Activated naive CD8-positive, alpha-beta T cell treated with anti-CD3 and anti-CD28 coated beads, Interleukin-2, amount 10 ng/mL, durations not matched to agents 7 days and 5 days (primary cell): ENCODE data around the gene ARID1B. TPM values are rescaled to one million over a fixed set of nuclear protein-coding genes. Genes with fewer than 3 reads are reported as not detected.
A peak's percentile ranks its signal among the peaks of the same experiment; 100 is the strongest.

ENCODE experiments used
- ATAC-seq: fragments of 150-1000 bp; cut with Tn5 transposase; one replicate; pipeline ENCODE4 v1.10.0; 2021; ENCODE audit warnings: low read depth, moderate library complexity
- POLR2A ChIA-PET: fragments of 350-600 bp; sonication (Branson Sonifier 250); formaldehyde crosslinking; loops from one replicate; lab custom pipeline; 2021; ENCODE audit warnings: antibody characterized with exemption; lab: Charles Lee
- DNase-seq: peaks from one replicate; pipeline ENCODE4 v3.0.0; 2021
- H3K27ac Mint-ChIP-seq: one replicate; pipeline ENCODE4 v1.8.0; 2022; ENCODE audit warnings: mild to moderate bottlenecking, mixed read lengths
- H3K27me3 Mint-ChIP-seq: one replicate; pipeline ENCODE4 v1.8.0; 2022; ENCODE audit warnings: mild to moderate bottlenecking, moderate library complexity, mixed read lengths
- H3K36me3 Mint-ChIP-seq: one replicate; pipeline ENCODE4 v1.8.0; 2021; ENCODE audit warnings: mild to moderate bottlenecking, mixed read lengths
- H3K4me1 Mint-ChIP-seq: one replicate; pipeline ENCODE4 v1.8.0; 2021; ENCODE audit warnings: mixed read lengths
- H3K4me3 Mint-ChIP-seq: one replicate; pipeline ENCODE4 v1.8.0; 2022; ENCODE audit warnings: mild to moderate bottlenecking, moderate library complexity, mixed read lengths
- H3K9me3 Mint-ChIP-seq: one replicate; pipeline ENCODE4 v1.8.0; 2021; ENCODE audit warnings: mixed read lengths
- total RNA-seq, 2 experiments: library from RNA; stranded (reverse); gene quantifications; one replicate each; pipeline ENCODE4 v1.2.3, GENCODE V29; 2021

The ARID1B gene
- total RNA-seq, 2 experiments from 2014 or later = 83.2 to 98.2 TPM

- Mint-ChIP-seq H3K4me3 (no peak overlapping the region), H3K9me3 (no peaks in the 10 kb centered on the region), H3K4me1 (peaks cover 23% of the 10 kb centered on the region), H3K36me3 (peaks cover 3% of the 10 kb centered on the region), H3K27ac (no peak overlapping the region), H3K27me3 (no peaks in the 10 kb centered on the region)
- POLR2A ChIA-PET = no interaction called here
- ATAC-seq (no peak), DNase-seq (no peak)
These were observed 71.4 kb downstream of the ARID1B start for GRCh38 chr6:156848533-156848932.

- POLR2A ChIA-PET = no interaction called here
- Mint-ChIP-seq H3K9me3 (no peaks in the 10 kb centered on the region), H3K4me3 (no peak overlapping the region), H3K4me1 (peaks cover 23% of the 10 kb centered on the region), H3K27me3 (no peaks in the 10 kb centered on the region), H3K27ac (no peak overlapping the region), H3K36me3 (peaks cover 3% of the 10 kb centered on the region)
- DNase-seq (no peak), ATAC-seq (no peak)
These were observed 72.6 kb downstream of the ARID1B start for GRCh38 chr6:156849806-156850205.

- no peak for ATAC-seq
- H3K4me3 Mint-ChIP-seq = no peak overlapping the region
- no peak for DNase-seq
- H3K9me3 Mint-ChIP-seq = no peaks in the 10 kb centered on the region
- H3K4me1 Mint-ChIP-seq = peaks cover 22% of the 10 kb centered on the region
- POLR2A ChIA-PET = no interaction called here
- H3K27ac Mint-ChIP-seq = no peak overlapping the region
- H3K36me3 Mint-ChIP-seq = peaks cover 3% of the 10 kb centered on the region
- H3K27me3 Mint-ChIP-seq = no peaks in the 10 kb centered on the region
These were observed 73.2 kb downstream of the ARID1B start for GRCh38 chr6:156850353-156850752.

- peaks cover 26% of the 10 kb centered on the region for H3K4me1 Mint-ChIP-seq
- H3K36me3 Mint-ChIP-seq = peaks cover 3% of the 10 kb centered on the region
These were observed 74.3 kb downstream of the ARID1B start for GRCh38 chr6:156851454-156851921.

GRCh38 chr6:156852147-156852857, 75.1 kb downstream of the ARID1B start:
- H3K27ac Mint-ChIP-seq = no peak overlapping the region
- POLR2A ChIA-PET = no interaction called here
- ATAC-seq = no peak

More at GRCh38 chr6:156851454-156851921, 74.3 kb downstream of the ARID1B start:
- ATAC-seq (no peak), DNase-seq (no peak)
- no peaks in the 10 kb centered on the region for H3K27me3 Mint-ChIP-seq
- H3K27ac Mint-ChIP-seq = no peak overlapping the region
- POLR2A ChIA-PET = no interaction called here
- H3K9me3 Mint-ChIP-seq = no peaks in the 10 kb centered on the region
- no peak overlapping the region for H3K4me3 Mint-ChIP-seq

GRCh38 chr6:156852858-156853216, 75.7 kb downstream of the ARID1B start:
- POLR2A ChIA-PET = no interaction called here
- Mint-ChIP-seq H3K4me3 (no peak overlapping the region), H3K27me3 (no peaks in the 10 kb centered on the region), H3K9me3 (no peaks in the 10 kb centered on the region), H3K4me1 (peaks cover 29% of the 10 kb centered on the region), H3K36me3 (no peaks in the 10 kb centered on the region), H3K27ac (no peak overlapping the region)
- DNase-seq (no peak), ATAC-seq (no peak)

More at GRCh38 chr6:156852147-156852857, 75.1 kb downstream of the ARID1B start:
- no peak for DNase-seq
- Mint-ChIP-seq H3K9me3 (no peaks in the 10 kb centered on the region), H3K4me3 (no peak overlapping the region), H3K27me3 (no peaks in the 10 kb centered on the region), H3K4me1 (peaks cover 27% of the 10 kb centered on the region), H3K36me3 (no peaks in the 10 kb centered on the region)

- Mint-ChIP-seq H3K27ac (no peak overlapping the region), H3K9me3 (no peaks in the 10 kb centered on the region), H3K4me3 (no peak overlapping the region), H3K27me3 (no peaks in the 10 kb centered on the region), H3K4me1 (peaks cover 29% of the 10 kb centered on the region), H3K36me3 (no peaks in the 10 kb centered on the region)
- DNase-seq (no peak), ATAC-seq (no peak)
- POLR2A ChIA-PET = interaction anchor here (0.6 kb wide), 1 partner anchor 78 kb away, joined by 5 read pairs; no protein-coding TSS in a partner anchor
These were observed 76.6 kb downstream of the ARID1B start for GRCh38 chr6:156853733-156854132.

- POLR2A ChIA-PET = no interaction called here
- no peaks in the 10 kb centered on the region for H3K36me3 Mint-ChIP-seq
- no peak for ATAC-seq
- H3K9me3 Mint-ChIP-seq = no peaks in the 10 kb centered on the region
- no peak overlapping the region for H3K27ac Mint-ChIP-seq
- no peaks in the 10 kb centered on the region for H3K27me3 Mint-ChIP-seq
- no peak overlapping the region for H3K4me3 Mint-ChIP-seq
- peaks cover 29% of the 10 kb centered on the region for H3K4me1 Mint-ChIP-seq
- DNase-seq = no peak
These were observed 77.4 kb downstream of the ARID1B start for GRCh38 chr6:156854466-156855161.

GRCh38 chr6:156857573-156857972, 80.4 kb downstream of the ARID1B start:
- DNase-seq (no peak), ATAC-seq (peak; percentile 30)
- Mint-ChIP-seq H3K36me3 (no peaks in the 10 kb centered on the region), H3K9me3 (no peaks in the 10 kb centered on the region), H3K4me3 (no peak overlapping the region), H3K27me3 (no peaks in the 10 kb centered on the region), H3K4me1 (peaks cover 36% of the 10 kb centered on the region), H3K27ac (no peak overlapping the region)
- POLR2A ChIA-PET = no interaction called here

GRCh38 chr6:156859686-156860085, 82.5 kb downstream of the ARID1B start:
- Mint-ChIP-seq H3K36me3 (peaks cover 6% of the 10 kb centered on the region), H3K27ac (no peak overlapping the region), H3K4me1 (peaks cover 36% of the 10 kb centered on the region), H3K27me3 (no peaks in the 10 kb centered on the region), H3K9me3 (no peaks in the 10 kb centered on the region), H3K4me3 (no peak overlapping the region)
- POLR2A ChIA-PET = no interaction called here
- DNase-seq (no peak), ATAC-seq (no peak)

- no peak overlapping the region for H3K27ac Mint-ChIP-seq
- H3K27me3 Mint-ChIP-seq = no peaks in the 10 kb centered on the region
- no peaks in the 10 kb centered on the region for H3K9me3 Mint-ChIP-seq
- H3K4me3 Mint-ChIP-seq = no peak overlapping the region
- H3K36me3 Mint-ChIP-seq = peaks cover 9% of the 10 kb centered on the region
- peaks cover 37% of the 10 kb centered on the region for H3K4me1 Mint-ChIP-seq
- POLR2A ChIA-PET = no interaction called here
- no peak for DNase-seq
- ATAC-seq = no peak
These were observed 85.5 kb downstream of the ARID1B start for GRCh38 chr6:156862711-156863110.

GRCh38 chr6:156863504-156863903, 86.3 kb downstream of the ARID1B start:
- POLR2A ChIA-PET = no interaction called here

GRCh38 chr6:156864557-156864956, 87.4 kb downstream of the ARID1B start:
- ATAC-seq (no peak), DNase-seq (no peak)
- peaks cover 9% of the 10 kb centered on the region for H3K36me3 Mint-ChIP-seq
- no peak overlapping the region for H3K27ac Mint-ChIP-seq
- H3K4me3 Mint-ChIP-seq = no peak overlapping the region
- H3K9me3 Mint-ChIP-seq = no peaks in the 10 kb centered on the region
- POLR2A ChIA-PET = no interaction called here
- no peaks in the 10 kb centered on the region for H3K27me3 Mint-ChIP-seq
- peaks cover 34% of the 10 kb centered on the region for H3K4me1 Mint-ChIP-seq

More at GRCh38 chr6:156863504-156863903, 86.3 kb downstream of the ARID1B start:
- ATAC-seq (no peak), DNase-seq (no peak)
- Mint-ChIP-seq H3K36me3 (peaks cover 9% of the 10 kb centered on the region), H3K27ac (no peak overlapping the region), H3K4me3 (no peak overlapping the region), H3K27me3 (no peaks in the 10 kb centered on the region), H3K9me3 (no peaks in the 10 kb centered on the region), H3K4me1 (peaks cover 34% of the 10 kb centered on the region)
